GM21737 (cell line): ENCODE measurements around the gene MMP2.
A peak's percentile ranks its signal among the peaks of the same experiment; 100 is the strongest.

Experiments
- ATAC-seq: cut with Tn5 transposase; IDR thresholded peaks from one replicate; pipeline ENCODE4 v1.9.1; 2021; ENCODE audit warnings: mild to moderate bottlenecking, moderate library complexity; ENCODE audit not compliant: unreplicated experiment

The MMP2 gene

DNA sequence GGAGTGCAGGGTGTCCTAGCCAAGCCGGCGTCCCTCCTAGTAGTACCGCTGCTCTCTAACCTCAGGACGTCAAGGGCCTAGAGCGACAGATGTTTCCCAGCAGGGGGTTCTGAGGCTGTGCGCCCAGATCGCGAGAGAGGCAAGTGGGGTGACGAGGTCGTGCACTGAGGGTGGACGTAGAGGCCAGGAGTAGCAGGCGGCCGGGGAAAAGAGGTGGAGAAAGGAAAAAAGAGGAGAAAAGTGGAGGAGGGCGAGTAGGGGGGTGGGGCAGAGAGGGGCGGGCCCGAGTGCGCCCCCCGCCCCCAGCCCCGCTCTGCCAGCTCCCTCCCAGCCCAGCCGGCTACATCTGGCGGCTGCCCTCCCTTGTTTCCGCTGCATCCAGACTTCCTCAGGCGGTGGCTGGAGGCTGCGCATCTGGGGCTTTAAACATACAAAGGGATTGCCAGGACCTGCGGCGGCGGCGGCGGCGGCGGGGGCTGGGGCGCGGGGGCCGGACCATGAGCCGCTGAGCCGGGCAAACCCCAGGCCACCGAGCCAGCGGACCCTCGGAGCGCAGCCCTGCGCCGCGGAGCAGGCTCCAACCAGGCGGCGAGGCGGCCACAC lies at the start of gene MMP2:
TSS of gene MMP2 (plus strand) at position 372 of the 603 bp plus-strand sequence. CDS start 282 bp downstream, outside the sequence.
- no peak for ATAC-seq

- ATAC-seq, result no peak
These were observed 46.0 kb upstream of the MMP2 start for GRCh38 chr16:55433030-55433429.

DNA sequence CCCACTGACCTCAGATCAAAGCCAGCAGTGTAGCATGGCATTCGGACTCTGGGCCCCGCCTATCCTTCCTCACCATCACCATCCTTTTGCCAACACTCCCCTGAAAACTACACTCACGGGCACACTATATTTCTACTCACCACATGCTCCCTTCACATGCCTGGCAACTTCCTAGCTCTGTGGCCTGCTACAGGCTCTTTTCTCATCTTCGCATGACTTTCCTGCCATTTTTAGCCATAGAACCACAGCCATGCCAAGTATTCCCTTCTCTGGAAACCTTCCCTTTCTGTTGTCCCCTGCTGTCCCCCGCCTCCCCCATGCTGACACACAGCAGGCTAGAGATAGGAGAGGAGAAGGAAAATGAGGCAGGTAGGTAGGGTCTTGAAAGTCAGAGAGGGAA lies 45.5 kb upstream of the MMP2 start:
- no peak for ATAC-seq

DNA sequence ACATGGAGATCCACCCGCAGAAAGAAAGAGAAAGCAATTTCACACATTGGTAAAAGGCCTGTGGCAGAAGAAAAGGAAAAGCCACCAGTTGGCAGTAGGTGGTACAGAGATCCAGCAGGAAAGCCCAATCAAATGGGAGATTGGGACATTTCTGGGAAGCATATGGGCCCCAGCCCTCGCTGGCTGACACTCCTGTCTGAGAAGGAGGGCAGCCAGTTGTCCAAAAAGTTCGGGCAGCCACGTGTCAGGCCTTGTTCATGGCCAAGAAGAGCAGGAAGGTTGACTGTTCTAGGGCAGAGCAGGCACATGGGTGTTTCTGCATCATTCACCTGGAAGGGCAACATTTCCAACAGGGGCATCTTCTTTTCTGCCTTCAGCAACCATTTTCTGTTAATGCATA lies 45.0 kb upstream of the MMP2 start:
- no peak for ATAC-seq

DNA sequence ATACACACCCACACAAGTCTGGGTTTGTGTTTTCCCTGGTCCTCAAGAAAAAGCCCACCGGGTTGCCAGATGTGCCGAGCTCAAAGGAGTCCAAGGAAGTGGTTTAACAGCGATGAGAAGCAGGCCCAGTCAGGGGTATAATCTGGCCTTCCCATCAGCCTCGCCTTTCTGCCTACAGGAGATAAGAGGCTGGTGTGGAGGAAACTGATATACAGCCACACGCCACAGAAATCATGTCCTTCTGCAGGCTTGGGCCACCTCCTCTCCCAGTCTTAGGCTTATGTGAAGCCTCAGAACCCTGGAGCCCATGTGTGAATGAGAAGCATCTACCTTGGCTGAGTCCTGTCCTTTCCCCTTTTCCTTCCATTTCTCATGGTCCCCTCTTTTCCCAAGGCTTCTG lies 43.6 kb upstream of the MMP2 start:
- no peak for ATAC-seq

DNA sequence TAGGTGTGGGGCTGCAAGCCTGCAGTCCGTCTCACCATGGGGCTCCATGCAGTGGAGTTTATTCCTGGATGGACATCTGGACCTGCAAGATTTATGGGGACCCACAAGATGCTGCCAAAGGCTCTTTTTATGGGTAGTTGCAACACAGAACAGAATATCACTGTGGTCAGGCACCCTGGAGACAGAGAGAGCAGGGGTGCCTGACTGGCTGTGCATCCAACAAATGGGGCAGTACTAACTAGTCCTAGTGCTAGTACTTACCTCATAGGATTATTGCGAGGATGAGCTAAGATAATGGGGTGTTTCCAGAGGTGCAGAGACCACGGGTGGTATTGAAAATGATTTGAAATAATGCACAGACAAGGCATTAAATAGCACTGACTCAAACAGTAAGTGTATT lies 42.4 kb upstream of the MMP2 start:
- ATAC-seq, result no peak

- ATAC-seq, result no peak
These were observed 41.4 kb upstream of the MMP2 start for GRCh38 chr16:55437625-55438024.

DNA sequence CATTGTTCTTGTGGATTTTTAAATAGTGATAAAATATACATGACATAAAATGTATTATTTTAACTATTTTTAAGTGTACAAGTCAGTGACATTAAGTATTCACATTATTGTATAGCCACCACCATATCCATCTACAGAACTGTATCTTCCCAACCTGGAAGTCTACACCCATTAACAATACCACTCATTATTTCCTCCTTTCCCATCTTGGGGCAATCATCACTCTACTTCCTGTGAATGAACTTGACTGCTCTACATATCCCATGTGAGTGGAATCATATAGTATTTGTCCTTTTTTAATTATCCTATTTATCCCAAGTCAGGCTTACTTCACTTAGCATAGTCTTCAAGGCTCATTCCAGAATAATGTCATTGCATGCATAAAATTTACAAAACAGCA lies 40.7 kb upstream of the MMP2 start:
- ATAC-seq, result no peak

GRCh38 chr16:55439101-55439690 lies 39.8 kb upstream of the MMP2 start:
- no peak for ATAC-seq

- ATAC-seq, result no peak
These were observed 35.3 kb upstream of the MMP2 start for GRCh38 chr16:55443434-55444346.

- ATAC-seq, result peak; percentile 64
These were observed 34.1 kb upstream of the MMP2 start for GRCh38 chr16:55444754-55445485.

GRCh38 chr16:55447231-55447630 lies 31.8 kb upstream of the MMP2 start:
- ATAC-seq, result no peak

GRCh38 chr16:55452996-55453395 lies 26.0 kb upstream of the MMP2 start:
- ATAC-seq, result no peak

DNA sequence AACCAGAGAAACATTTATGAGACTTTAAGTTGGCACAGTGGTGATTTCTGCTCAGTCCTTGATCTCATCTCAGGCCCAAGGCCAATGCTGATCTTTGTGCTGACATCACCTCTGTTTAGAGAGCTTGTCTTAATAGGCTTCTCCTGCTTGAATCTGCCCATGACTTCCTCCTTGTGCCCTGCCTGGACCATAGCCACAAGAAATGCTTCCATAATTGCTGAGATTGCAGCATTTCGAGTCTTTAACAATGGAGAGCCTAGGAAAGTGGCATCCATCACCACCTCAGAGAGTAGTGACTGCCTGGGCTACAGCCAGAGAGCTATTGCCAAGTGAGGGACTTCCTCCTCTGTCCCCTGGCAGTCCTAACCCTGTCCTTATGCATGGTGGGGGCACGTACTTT lies 25.1 kb upstream of the MMP2 start:
- no peak for ATAC-seq

DNA sequence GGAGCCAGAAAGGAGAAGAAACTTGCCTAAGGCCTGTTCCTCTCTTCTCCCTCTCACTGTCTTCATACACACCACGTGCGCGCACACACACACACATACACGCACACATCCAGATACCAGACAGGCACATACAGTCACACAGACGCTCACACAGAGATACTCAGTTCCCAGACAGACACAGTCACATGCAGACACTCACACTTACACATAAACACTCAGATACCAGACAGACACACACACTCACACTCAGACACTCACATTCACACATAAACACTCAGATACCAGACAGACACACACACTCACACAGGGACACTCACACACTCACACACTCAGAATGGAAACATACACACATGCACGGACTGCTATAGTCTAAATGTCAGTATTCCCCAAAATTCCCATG lies 24.1 kb upstream of the MMP2 start:
- ATAC-seq, result no peak

- no peak for ATAC-seq
These were observed 16.8 kb upstream of the MMP2 start for GRCh38 chr16:55462241-55462640.

DNA sequence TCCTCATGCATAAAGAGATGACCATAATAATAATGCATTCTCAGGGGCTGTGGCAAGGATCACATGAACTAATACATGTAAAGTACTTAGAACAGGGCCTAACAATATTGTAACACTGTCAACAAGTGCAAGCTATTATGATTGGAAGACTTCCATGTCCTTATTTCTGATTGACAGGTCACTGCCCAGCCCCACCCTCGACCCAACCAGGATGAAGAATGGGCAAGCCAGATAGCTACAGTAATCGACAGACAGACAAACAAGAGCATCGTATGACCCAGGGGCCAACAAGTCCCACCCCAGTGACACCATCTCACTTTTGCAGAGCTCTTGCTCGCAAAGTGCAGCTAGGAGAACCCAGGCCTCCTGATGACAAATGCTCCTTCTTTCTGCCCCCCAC lies 14.6 kb upstream of the MMP2 start:
- ATAC-seq, result no peak

DNA sequence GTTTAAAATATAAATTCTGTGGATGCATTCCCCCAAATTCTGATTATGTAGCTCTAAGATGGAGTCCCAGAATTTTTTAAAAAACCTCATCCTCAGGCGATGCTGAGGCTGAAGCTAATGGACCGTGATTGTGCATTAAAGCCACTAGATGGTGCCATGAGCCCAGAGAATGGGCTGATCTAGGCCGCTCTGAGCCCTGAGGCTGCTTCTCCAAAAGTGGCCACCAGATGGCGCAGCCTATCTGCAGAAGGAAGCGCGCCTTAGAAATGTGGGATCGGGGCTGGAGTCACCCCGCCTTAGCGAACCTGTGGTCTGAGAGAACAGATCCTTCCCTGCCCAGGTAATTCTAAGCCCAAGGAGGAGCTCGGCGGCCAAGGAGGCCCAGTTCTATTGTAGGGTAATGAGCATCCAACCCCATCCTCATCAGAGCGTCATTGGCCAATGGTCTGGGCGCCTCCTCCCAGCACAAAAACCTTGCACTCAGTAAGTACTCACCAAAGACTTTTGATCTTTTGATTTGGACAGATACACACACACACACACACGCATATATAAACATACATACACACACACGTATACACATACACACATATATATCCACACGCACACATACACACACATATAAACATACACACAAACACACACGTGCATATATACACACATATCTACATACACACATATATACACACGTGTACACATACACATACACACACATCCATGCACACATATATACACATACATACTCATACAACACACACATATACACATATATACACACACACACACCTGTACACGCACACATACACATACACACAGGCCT lies 13.7 kb upstream of the MMP2 start:
- peak; percentile 87 for ATAC-seq

- no peak for ATAC-seq
These were observed 12.8 kb upstream of the MMP2 start for GRCh38 chr16:55466209-55466608.

- ATAC-seq, result no peak
These were observed 11.1 kb upstream of the MMP2 start for GRCh38 chr16:55467898-55468297.
